C4-2B (cell line): Measurements from ENCODE around the gene TAB3.

Experiments used
- H3K27ac ChIP-seq: fragments of 450-650 bp; 2 replicates; pipeline ENCODE4 v1.5.1; 2017
- ZFX ChIP-seq: fragments of 450-650 bp; IDR thresholded peaks from 2 replicates; pipeline ENCODE4 v1.6.1; 2017
- TF ChIP-seq, protein P1 (sequence below): fragments of 450-650 bp; conservative IDR thresholded peaks from 2 replicates; pipeline ENCODE4 v1.5.1; 2017; ENCODE audit warnings: mild to moderate bottlenecking

Gene TAB3

DNA sequence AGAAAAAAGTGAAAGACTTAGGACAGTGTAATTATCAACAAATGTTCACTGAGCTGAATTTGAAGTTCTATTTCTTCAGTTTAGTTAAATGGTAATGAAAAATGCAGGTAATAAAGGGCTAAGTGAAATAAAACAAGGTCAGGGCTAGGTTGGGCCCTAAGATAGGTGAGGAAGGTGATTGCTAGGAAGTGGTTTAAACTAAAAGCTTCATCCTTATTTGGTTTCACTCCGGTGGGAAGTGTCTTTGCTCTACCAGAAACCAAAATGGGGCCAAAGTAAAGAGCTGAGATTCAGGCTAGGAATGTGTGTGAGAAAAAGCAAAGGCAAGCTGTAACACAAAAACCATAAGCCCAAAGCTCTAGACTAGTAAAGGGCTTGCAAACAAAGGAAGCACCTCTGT, 31.0 kb downstream of the TAB3 start:
- TF ChIP-seq ZFX = no peak
- TF ChIP-seq, protein P1, sequence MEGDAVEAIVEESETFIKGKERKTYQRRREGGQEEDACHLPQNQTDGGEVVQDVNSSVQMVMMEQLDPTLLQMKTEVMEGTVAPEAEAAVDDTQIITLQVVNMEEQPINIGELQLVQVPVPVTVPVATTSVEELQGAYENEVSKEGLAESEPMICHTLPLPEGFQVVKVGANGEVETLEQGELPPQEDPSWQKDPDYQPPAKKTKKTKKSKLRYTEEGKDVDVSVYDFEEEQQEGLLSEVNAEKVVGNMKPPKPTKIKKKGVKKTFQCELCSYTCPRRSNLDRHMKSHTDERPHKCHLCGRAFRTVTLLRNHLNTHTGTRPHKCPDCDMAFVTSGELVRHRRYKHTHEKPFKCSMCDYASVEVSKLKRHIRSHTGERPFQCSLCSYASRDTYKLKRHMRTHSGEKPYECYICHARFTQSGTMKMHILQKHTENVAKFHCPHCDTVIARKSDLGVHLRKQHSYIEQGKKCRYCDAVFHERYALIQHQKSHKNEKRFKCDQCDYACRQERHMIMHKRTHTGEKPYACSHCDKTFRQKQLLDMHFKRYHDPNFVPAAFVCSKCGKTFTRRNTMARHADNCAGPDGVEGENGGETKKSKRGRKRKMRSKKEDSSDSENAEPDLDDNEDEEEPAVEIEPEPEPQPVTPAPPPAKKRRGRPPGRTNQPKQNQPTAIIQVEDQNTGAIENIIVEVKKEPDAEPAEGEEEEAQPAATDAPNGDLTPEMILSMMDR = no peak
- H3K27ac ChIP-seq = no peak overlapping the region

GRCh38 chrX:30851449-30851848, 37.6 kb downstream of the TAB3 start:
- H3K27ac ChIP-seq = no peak overlapping the region
- TF ChIP-seq, protein P1 = no peak

DNA sequence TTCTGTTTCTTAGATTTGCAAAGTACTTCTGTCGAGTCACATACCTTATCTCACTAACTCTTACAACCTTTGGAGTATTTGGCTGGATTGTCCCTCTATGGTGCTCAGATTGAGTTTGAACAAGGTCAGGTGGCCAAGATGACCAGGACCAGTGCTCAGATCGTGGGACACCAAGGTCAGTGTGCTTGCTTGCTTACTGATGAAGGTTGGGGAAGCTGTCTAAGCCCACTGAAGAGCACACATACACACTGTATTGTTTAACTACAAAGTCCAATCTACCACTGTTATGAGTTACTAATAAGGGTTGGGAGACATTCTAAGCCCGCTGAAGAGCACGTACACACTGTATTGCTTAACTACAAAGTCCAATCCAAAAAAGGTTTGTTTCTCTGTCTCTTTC, 53.7 kb downstream of the TAB3 start:
- no peak for TF ChIP-seq ZFX
- TF ChIP-seq, protein P1 = no peak
- H3K27ac ChIP-seq = no peak overlapping the region

DNA sequence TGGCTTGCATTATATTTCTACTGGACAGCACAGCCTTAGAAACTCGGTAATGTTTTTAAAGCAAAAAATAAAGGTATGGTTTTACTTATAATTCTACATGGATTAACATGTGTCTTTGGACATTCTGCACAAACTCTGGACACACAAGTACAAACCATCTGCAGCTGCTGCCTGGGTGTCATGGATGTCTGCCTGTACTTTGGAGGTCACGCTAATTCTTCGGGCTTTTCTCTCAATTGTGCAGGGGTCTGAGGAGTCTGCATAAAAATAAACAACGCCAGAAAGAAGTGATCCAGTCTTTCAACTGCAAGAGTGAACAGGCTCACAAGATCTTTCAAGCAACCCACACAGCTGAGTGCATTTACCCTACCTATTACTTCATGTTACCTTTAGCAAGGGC, 55.2 kb downstream of the TAB3 start:
- H3K27ac ChIP-seq = no peak overlapping the region
- no peak for TF ChIP-seq ZFX
- TF ChIP-seq, protein P1 = no peak

- TF ChIP-seq, protein P1 = no peak
- TF ChIP-seq ZFX = no peak
- no peak overlapping the region for H3K27ac ChIP-seq
Measured at GRCh38 chrX:30831082-30831481, 58.0 kb downstream of the TAB3 start.

DNA sequence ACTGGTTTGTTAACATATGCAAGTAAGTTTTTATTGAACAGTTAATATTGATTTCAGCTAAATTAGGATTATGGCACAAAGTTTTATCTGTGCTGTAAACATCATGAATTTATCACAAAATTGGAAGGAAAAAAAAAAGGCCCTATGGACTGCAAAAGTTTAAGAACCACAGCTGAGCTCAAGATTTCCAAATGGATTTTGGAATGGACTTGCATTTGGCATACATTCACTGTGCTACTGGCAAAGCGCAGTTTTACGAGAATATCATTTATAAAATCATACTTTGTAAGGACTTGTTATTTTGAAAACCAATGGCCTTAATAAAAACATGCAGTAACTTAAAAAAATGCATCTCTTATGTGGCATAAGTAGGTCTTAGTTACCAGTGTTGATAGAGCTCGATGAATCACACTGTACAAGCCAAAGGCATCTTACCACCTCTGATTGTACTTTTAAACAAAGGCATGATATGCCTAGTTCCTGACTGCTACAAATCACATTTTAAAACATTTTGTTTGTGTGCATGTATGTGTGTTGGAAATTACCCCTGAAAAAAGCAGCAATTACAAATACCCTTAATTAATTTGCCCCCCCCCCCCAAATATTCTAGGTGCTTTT, 58.6 kb downstream of the TAB3 start:
- H3K27ac ChIP-seq = no peak overlapping the region
- no peak for TF ChIP-seq ZFX
- TF ChIP-seq, protein P1 = no peak

GRCh38 chrX:30824275-30824674, 64.8 kb downstream of the TAB3 start:
- TF ChIP-seq ZFX = no peak
- TF ChIP-seq, protein P1 = no peak
- no peak overlapping the region for H3K27ac ChIP-seq
